ENCODE measurements around the gene UTP20.

Gene UTP20

GRCh38 chr12:101299931-101300330 is 20.0 kb downstream of the UTP20 start:
- Histone ChIP-seq H3K4me2 (ENCODE audit: low read length) (no peak overlapping the region), H3K9me2 (replicated peaks; ENCODE audit: control insufficient read depth, low read length) (no peaks in the 10 kb centered on the region), H4K20me1 (ENCODE audit: control insufficient read depth, insufficient read depth, low read depth, low read length) (no peaks in the 10 kb centered on the region), H3K27me3 (ENCODE audit: control insufficient read depth, low read length) (no peaks in the 10 kb centered on the region), H3K27ac (ENCODE audit: low read depth, low read length) (no peak overlapping the region), H3K4me1 (ENCODE audit: control insufficient read depth, low read length) (no peaks in the 10 kb centered on the region), H3K9me3 (ENCODE audit: control insufficient read depth, insufficient read depth, low read length) (no peaks in the 10 kb centered on the region), H3F3A (ENCODE audit: control insufficient read depth, insufficient read depth) (no peaks in the 10 kb centered on the region), H3K4me3 (ENCODE audit: low read length) (no peak overlapping the region), H3K36me3 (ENCODE audit: control insufficient read depth, low read length) (peaks cover 71% of the 10 kb centered on the region), H3K79me2 (ENCODE audit: control insufficient read depth, low read length) (no peaks in the 10 kb centered on the region)
- TF ChIP-seq EZH2phosphoT487 (IDR thresholded peaks at IDR 0.05; ENCODE audit: borderline replicate concordance, low read length) = no peak

- Histone ChIP-seq H3K79me2 (ENCODE audit: control insufficient read depth, low read length) (no peaks in the 10 kb centered on the region), H3K4me1 (ENCODE audit: control insufficient read depth, low read length) (no peaks in the 10 kb centered on the region), H3K9me3 (ENCODE audit: control insufficient read depth, insufficient read depth, low read length) (no peaks in the 10 kb centered on the region), H4K20me1 (ENCODE audit: control insufficient read depth, insufficient read depth, low read depth, low read length) (no peaks in the 10 kb centered on the region), H3K4me3 (ENCODE audit: low read length) (no peak overlapping the region), H3K36me3 (ENCODE audit: control insufficient read depth, low read length) (peaks cover 78% of the 10 kb centered on the region), H3K4me2 (ENCODE audit: low read length) (no peak overlapping the region), H3F3A (ENCODE audit: control insufficient read depth, insufficient read depth) (no peaks in the 10 kb centered on the region), H3K27me3 (ENCODE audit: control insufficient read depth, low read length) (no peaks in the 10 kb centered on the region), H3K27ac (ENCODE audit: low read depth, low read length) (no peak overlapping the region), H3K9me2 (replicated peaks; ENCODE audit: control insufficient read depth, low read length) (no peaks in the 10 kb centered on the region)
- no peak for TF ChIP-seq EZH2phosphoT487 (IDR thresholded peaks at IDR 0.05; ENCODE audit: borderline replicate concordance, low read length)
- TF ChIP-seq CTCF (IDR thresholded peaks at IDR 0.05; ENCODE audit: low read depth, low read length, poor library complexity, severe bottlenecking) = no peak
Observed at GRCh38 chr12:101302741-101303140, 22.8 kb downstream of the UTP20 start.

DNA sequence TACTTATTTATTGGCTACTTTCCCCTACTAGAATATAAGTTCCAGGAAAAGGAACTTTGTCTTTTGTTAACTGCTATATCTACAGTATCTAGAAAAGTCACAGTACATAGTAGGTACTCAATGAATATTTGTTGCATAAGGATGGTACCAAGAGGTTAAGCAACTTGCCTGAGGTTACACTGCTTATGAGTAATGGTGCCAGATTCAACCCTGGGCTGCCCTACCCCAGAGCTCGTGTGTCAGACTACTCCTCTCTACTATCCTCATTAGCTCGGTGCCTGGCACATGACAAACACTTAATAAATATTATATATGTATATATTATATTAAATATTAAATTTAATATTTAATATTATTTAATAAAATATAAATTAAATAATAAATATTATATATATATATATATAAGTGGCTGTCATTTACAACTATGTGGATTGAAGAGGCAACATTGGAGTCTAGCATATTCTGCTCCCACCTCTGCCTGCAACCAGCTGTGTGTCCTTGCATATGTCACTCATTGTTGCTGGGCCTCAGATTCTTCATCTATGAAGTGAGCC is 25.4 kb downstream of the UTP20 start:
- Histone ChIP-seq H3K27me3 (ENCODE audit: control insufficient read depth, low read length) (no peaks in the 10 kb centered on the region), H3K79me2 (ENCODE audit: control insufficient read depth, low read length) (no peaks in the 10 kb centered on the region), H4K20me1 (ENCODE audit: control insufficient read depth, insufficient read depth, low read depth, low read length) (no peaks in the 10 kb centered on the region), H3F3A (ENCODE audit: control insufficient read depth, insufficient read depth) (no peaks in the 10 kb centered on the region), H3K36me3 (ENCODE audit: control insufficient read depth, low read length) (peaks cover 70% of the 10 kb centered on the region), H3K27ac (ENCODE audit: low read depth, low read length) (no peak overlapping the region), H3K4me3 (ENCODE audit: low read length) (no peak overlapping the region), H3K9me3 (ENCODE audit: control insufficient read depth, insufficient read depth, low read length) (no peaks in the 10 kb centered on the region), H3K4me1 (ENCODE audit: control insufficient read depth, low read length) (no peaks in the 10 kb centered on the region), H3K9me2 (replicated peaks; ENCODE audit: control insufficient read depth, low read length) (no peaks in the 10 kb centered on the region), H3K4me2 (ENCODE audit: low read length) (no peak overlapping the region)
- TF ChIP-seq CTCF (IDR thresholded peaks at IDR 0.05; ENCODE audit: low read depth, low read length, poor library complexity, severe bottlenecking) (no peak), EZH2phosphoT487 (IDR thresholded peaks at IDR 0.05; ENCODE audit: borderline replicate concordance, low read length) (no peak)

DNA sequence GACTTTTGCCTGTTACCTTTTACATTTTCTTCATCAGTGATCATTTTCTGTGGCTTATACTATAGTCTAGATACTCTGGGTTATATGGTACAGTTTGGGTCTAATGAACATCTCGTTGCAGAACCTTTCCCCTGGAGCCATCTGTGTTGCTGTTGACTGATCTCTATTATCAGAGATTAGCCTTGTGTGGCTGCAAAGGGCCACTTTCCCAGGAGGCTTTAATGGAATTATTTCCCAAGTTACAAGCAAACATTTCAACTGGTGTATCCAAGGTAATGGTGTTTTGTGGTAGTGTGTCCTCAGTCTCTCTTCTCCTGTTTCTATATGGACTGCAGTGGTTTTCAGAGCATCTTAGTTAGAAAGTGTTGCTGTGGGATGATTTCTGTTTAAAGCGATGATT is 25.9 kb downstream of the UTP20 start:
- no peak for TF ChIP-seq EZH2phosphoT487 (IDR thresholded peaks at IDR 0.05; ENCODE audit: borderline replicate concordance, low read length)
- TF ChIP-seq CTCF (IDR thresholded peaks at IDR 0.05; ENCODE audit: low read depth, low read length, poor library complexity, severe bottlenecking) = no peak
- Histone ChIP-seq H3K79me2 (ENCODE audit: control insufficient read depth, low read length) (no peaks in the 10 kb centered on the region), H3K27me3 (ENCODE audit: control insufficient read depth, low read length) (no peaks in the 10 kb centered on the region), H3K4me2 (ENCODE audit: low read length) (no peak overlapping the region), H3K4me1 (ENCODE audit: control insufficient read depth, low read length) (no peaks in the 10 kb centered on the region), H3F3A (ENCODE audit: control insufficient read depth, insufficient read depth) (no peaks in the 10 kb centered on the region), H3K9me2 (replicated peaks; ENCODE audit: control insufficient read depth, low read length) (no peaks in the 10 kb centered on the region), H4K20me1 (ENCODE audit: control insufficient read depth, insufficient read depth, low read depth, low read length) (no peaks in the 10 kb centered on the region), H3K9me3 (ENCODE audit: control insufficient read depth, insufficient read depth, low read length) (no peaks in the 10 kb centered on the region), H3K36me3 (ENCODE audit: control insufficient read depth, low read length) (peaks cover 68% of the 10 kb centered on the region), H3K4me3 (ENCODE audit: low read length) (no peak overlapping the region), H3K27ac (ENCODE audit: low read depth, low read length) (no peak overlapping the region)

Data from DOHH2 (cell line).